ENCODE measurements around the gene HOXA6. TPM values are rescaled to one million over a fixed set of nuclear protein-coding genes. Genes with fewer than 3 reads are reported as not detected.

Gene HOXA6
- total and polyA plus RNA-seq, 10 of the 15 experiments (the other 5 are each of a cell fraction or from before 2014, with no cell fraction given): 0.08 TPM; not detected in 9

- no peak for TF ChIP-seq SIX5 (IDR thresholded peaks at IDR 0.05; ENCODE audit: low read depth, low read length, severe bottlenecking)
- TF ChIP-seq SMARCA5 (IDR thresholded peaks at IDR 0.05): no peak
- no peak for TF ChIP-seq STAT3 (IDR thresholded peaks at IDR 0.05; ENCODE audit: low read depth, low read length)
- TF ChIP-seq ESRRA (IDR thresholded peaks at IDR 0.05; ENCODE audit: low read length): no peak
- no peak for TF ChIP-seq BRCA1 (IDR thresholded peaks at IDR 0.05; ENCODE audit: low read depth, low read length)
- TF ChIP-seq SUZ12 (IDR thresholded peaks at IDR 0.05; ENCODE audit: unreplicated experiment): no peak
Measured at GRCh38 chr7:27191833-27192545, 44.4 kb upstream of the HOXA6 start (continued).

- WGBS (ENCODE audit: insufficient coverage, insufficient replicate concordance, low lambda C conversion rate, missing lambda C conversion rate): 23% methylated on average over 15 of the region's 15 CpGs
- FAIRE-seq (no peak), ATAC-seq (no peak), DNase-seq (ENCODE audit: low read depth, low spot score) (no peak)
- Histone ChIP-seq H3K4me2 (ENCODE audit: control insufficient read depth, insufficient read depth) (no peak overlapping the region), H3K4me3 (no peak overlapping the region), H3K27ac (ENCODE audit: control insufficient read depth, insufficient read depth) (no peak overlapping the region), H3K4me1 (ENCODE audit: control insufficient read depth, insufficient read depth, low read length) (no peaks in the 10 kb centered on the region), H2AFZ (ENCODE audit: control insufficient read depth, low read depth, low read length) (no peak overlapping the region), H3K9me3 (replicated peaks; ENCODE audit: control insufficient read depth, insufficient read depth, low read length) (no peaks in the 10 kb centered on the region; the same call in 2 of the 3 replicates), H3K36me3 (ENCODE audit: control insufficient read depth in 2 of 2, insufficient read depth in 2 of 2, low read length in 1 of 2) (no peaks in the 10 kb centered on the region), H3K9ac (ENCODE audit: control insufficient read depth, insufficient read depth, low read length) (no peak overlapping the region), H3K79me2 (ENCODE audit: control insufficient read depth, insufficient read depth, low read length) (no peaks in the 10 kb centered on the region), H4K20me1 (ENCODE audit: control insufficient read depth, insufficient read depth) (0 out of 2 replicates have a peak, but pooled peaks cover 3% of the 10 kb centered on the region), H3K27me3 (replicated peaks in 1 of 2; ENCODE audit: control insufficient read depth in 2 of 2, insufficient read depth in 2 of 2, low read length in 1 of 2) (peaks cover 34 to 36% of the 10 kb centered on the region in 2 experiments)
- ChIA-PET CTCF (interaction anchor here (0.7 to 1.8 kb wide), 3 partner anchors 12 to 871 kb away, joined by 3 to 5 read pairs (median 3); no protein-coding TSS in a partner anchor), RAD21 (ENCODE audit: unreplicated experiment) (no interaction called here), SMC1A (ENCODE audit: uncharacterized antibody, unreplicated experiment) (no interaction called here), POLR2A (no interaction called here)
- BruUV-seq (replicated peaks): no TSS peak
- intact Hi-C loops (cut with micrococcal nuclease; ENCODE audit: unreplicated experiment) (no loop called here), in situ Hi-C loops (cut with MboI) (no loop called here)
- TF ChIP-seq RB1 (IDR thresholded peaks at IDR 0.05; ENCODE audit: borderline replicate concordance) (no peak), PKNOX1 (IDR thresholded peaks at IDR 0.05) (no peak), FOXK2 (IDR thresholded peaks at IDR 0.05) (no peak), MTA3 (IDR thresholded peaks at IDR 0.05; ENCODE audit: borderline replicate concordance, low read length) (no peak), NFIC (IDR thresholded peaks at IDR 0.05; ENCODE audit: low read depth, low read length) (no peak), RELB (IDR thresholded peaks at IDR 0.05; ENCODE audit: low read depth) (no peak), ZZZ3 (IDR thresholded peaks at IDR 0.05; ENCODE audit: control insufficient read depth, insufficient read length, low read depth) (no peak), ZBTB40 (IDR thresholded peaks at IDR 0.05; ENCODE audit: borderline replicate concordance) (no peak), NFXL1 (IDR thresholded peaks at IDR 0.05; ENCODE audit: borderline replicate concordance) (no peak), RFX5 (IDR thresholded peaks at IDR 0.05; ENCODE audit: low read depth, low read length) (no peak)
Measured at GRCh38 chr7:27191161-27191731, 43.7 kb upstream of the HOXA6 start.

Measured in GM12878 (cell line).